Measurements from ENCODE around the gene ATP9A. TPM values are rescaled to one million over a fixed set of nuclear protein-coding genes. Genes with fewer than 3 reads are reported as not detected.

Gene ATP9A
- total and polyA plus RNA-seq, 2 of the 8 experiments (the other 6 are each of a cell fraction or from before 2014, with no cell fraction given): 5.0 to 6.4 TPM

DNA sequence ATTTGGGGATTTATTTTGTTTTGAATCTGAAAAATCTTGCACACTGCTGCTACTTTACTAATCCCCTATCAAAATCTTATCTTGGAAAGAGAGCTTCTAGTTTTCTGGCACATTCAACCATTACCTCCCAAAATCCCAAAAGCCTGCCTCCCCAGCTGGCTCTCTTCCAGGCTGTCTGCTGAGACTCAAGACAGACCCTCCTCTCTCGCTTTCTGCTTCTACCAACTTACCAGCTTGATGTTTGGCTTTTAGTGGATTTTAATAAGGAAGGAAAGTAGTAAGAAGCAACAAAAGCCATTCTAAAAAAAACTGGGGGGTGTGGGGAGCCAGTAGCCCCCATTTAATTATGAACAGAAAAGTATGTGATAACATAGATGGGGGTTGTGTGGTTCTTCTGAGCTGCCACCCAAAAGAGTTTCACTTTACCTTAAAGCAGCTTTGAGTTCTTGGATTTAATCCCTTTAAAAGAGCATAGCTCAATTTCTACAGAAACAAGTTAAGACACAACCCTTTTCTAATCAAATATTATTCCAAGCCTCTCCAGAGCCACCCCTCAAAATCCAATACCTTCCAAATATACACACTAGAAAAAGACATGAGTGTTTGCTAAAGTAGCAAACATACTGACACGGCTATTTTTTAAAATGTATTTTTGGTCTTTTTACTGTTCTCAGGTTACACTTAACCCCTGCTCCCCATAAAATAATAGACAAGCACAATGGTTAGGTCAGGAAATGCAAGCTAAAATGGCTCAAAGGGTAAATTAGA lies 71.7 kb downstream of the ATP9A start (continued):
- TF ChIP-seq SP1 (IDR thresholded peaks at IDR 0.05; ENCODE audit: low read depth, low read length) (no peak), BCL11A (IDR thresholded peaks at IDR 0.05; ENCODE audit: low read depth in 2 of 2, low read length in 2 of 2) (no peak), SAP30 (IDR thresholded peaks at IDR 0.05; ENCODE audit: insufficient read depth, insufficient replicate concordance, low read length) (no peak), JUND (IDR thresholded peaks at IDR 0.05; ENCODE audit: low read length) (no peak), CBX5 (IDR thresholded peaks at IDR 0.05; ENCODE audit: low read depth, low read length) (no peak), YY1 (IDR thresholded peaks at IDR 0.05; ENCODE audit: low read depth, low read length) (no peak), POLR2A (IDR thresholded peaks at IDR 0.05; ENCODE audit: control extremely low read depth in 1 of 2, low read depth in 2 of 2, low read length in 2 of 2) (no peak), GTF2F1 (IDR thresholded peaks at IDR 0.05; ENCODE audit: borderline replicate concordance, low read depth, low read length) (no peak), RNF2 (IDR thresholded peaks at IDR 0.05; ENCODE audit: borderline replicate concordance, low read depth, low read length, missing control alignments, poor library complexity, severe bottlenecking) (no peak), KDM1A (IDR thresholded peaks at IDR 0.05; ENCODE audit: borderline replicate concordance, low read length) (no peak), CHD1 (IDR thresholded peaks at IDR 0.05; ENCODE audit: low read depth, low read length) (no peak)

Measured in H1 (cell line).